SU-DHL-6 (cell line): ENCODE data around the gene PLAAT5.

Experiments
- H2AFZ ChIP-seq: fragments of 200-600 bp; sonication (generic); 2 replicates; pipeline ENCODE4 v1.6.1; 2014; ENCODE audit warnings: low read depth, mild to moderate bottlenecking, moderate library complexity, mixed read lengths, antibody characterized with exemption, low read length; ENCODE audit not compliant: severe bottlenecking
- H3F3A ChIP-seq: fragments of 200-600 bp; shearing (Covaris generic); 2 replicates; pipeline ENCODE4 v1.6.0; 2016; ENCODE audit warnings: antibody characterized with exemption, mild to moderate bottlenecking; ENCODE audit not compliant: insufficient read depth
- H3K27ac ChIP-seq: fragments of 200-600 bp; sonication (generic); 2 replicates; pipeline ENCODE4 v1.5.1; 2016; ENCODE audit warnings: low read depth, mild to moderate bottlenecking, low read length, moderate library complexity, mixed read lengths
- H3K27me3 ChIP-seq: fragments of 200-600 bp; sonication (generic), shearing (Covaris generic); 2 replicates; pipeline ENCODE4 v1.6.0; 2014; ENCODE audit warnings: mild to moderate bottlenecking, low read length
- H3K36me3 ChIP-seq: fragments of 200-600 bp; sonication (generic); 2 replicates; pipeline ENCODE4 v1.6.1; 2014; ENCODE audit warnings: mild to moderate bottlenecking, low read length, mixed read lengths
- H3K4me2 ChIP-seq: fragments of 300-600, 200-600 bp; shearing (Covaris generic), sonication (generic); 2 replicates; pipeline ENCODE4 v1.6.0; 2014; ENCODE audit warnings: low read length, low read depth, mild to moderate bottlenecking; ENCODE audit not compliant: poor library complexity, severe bottlenecking
- H3K4me3 ChIP-seq: fragments of 200-600 bp; sonication (generic); 2 replicates; pipeline ENCODE4 v1.5.1; 2014; ENCODE audit warnings: antibody characterized with exemption, low read length, mild to moderate bottlenecking, mixed read lengths; ENCODE audit not compliant: insufficient read depth, poor library complexity, severe bottlenecking
- H3K79me2 ChIP-seq: fragments of 200-600 bp; sonication (generic); 2 replicates; pipeline ENCODE4 v1.6.1; 2014; ENCODE audit warnings: mild to moderate bottlenecking, low read length, moderate library complexity; ENCODE audit not compliant: insufficient read depth
- H3K9ac ChIP-seq: fragments of 200-600 bp; sonication (generic); 2 replicates; pipeline ENCODE4 v1.7.0; 2014; ENCODE audit warnings: mild to moderate bottlenecking, low read length
- H3K9me2 ChIP-seq: fragments of 200-600 bp; sonication (generic); replicated peaks from 2 replicates; pipeline ENCODE4 v1.6.1; 2014; ENCODE audit warnings: low read length; ENCODE audit not compliant: insufficient read depth
- H3K9me3 ChIP-seq: fragments of 200-600 bp; sonication (generic); 2 replicates; pipeline ENCODE4 v1.6.1; 2014; ENCODE audit warnings: low read length, mixed read lengths; ENCODE audit not compliant: insufficient read depth
- H4K20me1 ChIP-seq: fragments of 200-600 bp; sonication (generic); 2 replicates; pipeline ENCODE4 v1.6.1; 2014; ENCODE audit warnings: low read depth, mild to moderate bottlenecking, antibody characterized with exemption, low read length, moderate library complexity, mixed read lengths
- EZH2phosphoT487 ChIP-seq: fragments of 200-600 bp; sonication (generic), shearing (Covaris generic); conservative IDR thresholded peaks from 2 replicates; pipeline ENCODE4 v1.6.1; 2018; ENCODE audit warnings: mild to moderate bottlenecking, antibody characterized with exemption, low read length, moderate library complexity, mixed read lengths
- TF ChIP-seq, protein P1 (sequence below): fragments of 200-600 bp; sonication (generic); IDR thresholded peaks from one replicate; pipeline ENCODE4 v1.5.1; 2017; ENCODE audit warnings: antibody characterized with exemption, mild to moderate bottlenecking, low read length, moderate library complexity; ENCODE audit not compliant: insufficient read depth, poor library complexity, severe bottlenecking

Gene PLAAT5

DNA sequence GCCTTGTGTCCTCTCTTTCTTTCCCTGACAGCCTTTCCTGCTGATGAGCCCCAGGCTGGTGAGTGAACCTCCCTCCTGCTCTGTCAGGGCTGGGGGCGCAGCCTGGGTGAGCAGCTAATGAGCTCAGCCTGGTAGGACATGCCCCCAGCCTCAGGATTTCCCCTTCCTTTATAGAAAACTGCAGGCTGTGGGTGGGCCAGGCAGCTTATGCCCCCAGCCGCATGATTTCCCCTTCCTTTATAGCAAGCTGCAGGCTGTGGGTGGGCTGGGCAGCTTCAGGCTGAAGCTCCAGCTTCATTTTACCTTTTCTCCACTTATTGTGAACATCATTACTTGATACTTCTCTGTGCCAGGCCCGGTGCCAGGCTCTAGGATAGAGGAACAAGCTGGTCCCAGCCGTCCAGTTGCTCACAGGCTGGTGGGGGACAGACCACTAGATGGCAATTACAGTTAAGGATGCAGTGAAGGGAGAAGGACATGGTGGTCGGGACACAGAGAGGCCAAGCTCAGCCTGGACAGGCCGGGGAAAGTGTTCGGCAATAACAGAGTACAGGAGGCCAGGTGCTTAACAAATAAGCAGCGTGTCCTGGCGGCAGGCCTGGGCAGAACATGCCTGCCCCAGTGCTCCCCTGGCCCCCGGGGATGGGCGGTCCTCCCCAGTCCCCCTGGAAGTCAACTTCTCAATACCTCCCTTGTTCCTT, 20.2 kb upstream of the PLAAT5 start:
- Histone ChIP-seq H2AFZ (no peak overlapping the region), H3K4me2 (no peak overlapping the region), H3K27me3 (no peaks in the 10 kb centered on the region), H3K4me3 (no peak overlapping the region), H3K9me2 (no peaks in the 10 kb centered on the region), H4K20me1 (no peaks in the 10 kb centered on the region), H3K9me3 (no peaks in the 10 kb centered on the region), H3F3A (no peaks in the 10 kb centered on the region), H3K79me2 (no peaks in the 10 kb centered on the region), H3K27ac (no peak overlapping the region), H3K36me3 (no peaks in the 10 kb centered on the region), H3K9ac (no peak overlapping the region)
- TF ChIP-seq, protein P1, sequence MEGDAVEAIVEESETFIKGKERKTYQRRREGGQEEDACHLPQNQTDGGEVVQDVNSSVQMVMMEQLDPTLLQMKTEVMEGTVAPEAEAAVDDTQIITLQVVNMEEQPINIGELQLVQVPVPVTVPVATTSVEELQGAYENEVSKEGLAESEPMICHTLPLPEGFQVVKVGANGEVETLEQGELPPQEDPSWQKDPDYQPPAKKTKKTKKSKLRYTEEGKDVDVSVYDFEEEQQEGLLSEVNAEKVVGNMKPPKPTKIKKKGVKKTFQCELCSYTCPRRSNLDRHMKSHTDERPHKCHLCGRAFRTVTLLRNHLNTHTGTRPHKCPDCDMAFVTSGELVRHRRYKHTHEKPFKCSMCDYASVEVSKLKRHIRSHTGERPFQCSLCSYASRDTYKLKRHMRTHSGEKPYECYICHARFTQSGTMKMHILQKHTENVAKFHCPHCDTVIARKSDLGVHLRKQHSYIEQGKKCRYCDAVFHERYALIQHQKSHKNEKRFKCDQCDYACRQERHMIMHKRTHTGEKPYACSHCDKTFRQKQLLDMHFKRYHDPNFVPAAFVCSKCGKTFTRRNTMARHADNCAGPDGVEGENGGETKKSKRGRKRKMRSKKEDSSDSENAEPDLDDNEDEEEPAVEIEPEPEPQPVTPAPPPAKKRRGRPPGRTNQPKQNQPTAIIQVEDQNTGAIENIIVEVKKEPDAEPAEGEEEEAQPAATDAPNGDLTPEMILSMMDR: no peak
- no peak for TF ChIP-seq EZH2phosphoT487

DNA sequence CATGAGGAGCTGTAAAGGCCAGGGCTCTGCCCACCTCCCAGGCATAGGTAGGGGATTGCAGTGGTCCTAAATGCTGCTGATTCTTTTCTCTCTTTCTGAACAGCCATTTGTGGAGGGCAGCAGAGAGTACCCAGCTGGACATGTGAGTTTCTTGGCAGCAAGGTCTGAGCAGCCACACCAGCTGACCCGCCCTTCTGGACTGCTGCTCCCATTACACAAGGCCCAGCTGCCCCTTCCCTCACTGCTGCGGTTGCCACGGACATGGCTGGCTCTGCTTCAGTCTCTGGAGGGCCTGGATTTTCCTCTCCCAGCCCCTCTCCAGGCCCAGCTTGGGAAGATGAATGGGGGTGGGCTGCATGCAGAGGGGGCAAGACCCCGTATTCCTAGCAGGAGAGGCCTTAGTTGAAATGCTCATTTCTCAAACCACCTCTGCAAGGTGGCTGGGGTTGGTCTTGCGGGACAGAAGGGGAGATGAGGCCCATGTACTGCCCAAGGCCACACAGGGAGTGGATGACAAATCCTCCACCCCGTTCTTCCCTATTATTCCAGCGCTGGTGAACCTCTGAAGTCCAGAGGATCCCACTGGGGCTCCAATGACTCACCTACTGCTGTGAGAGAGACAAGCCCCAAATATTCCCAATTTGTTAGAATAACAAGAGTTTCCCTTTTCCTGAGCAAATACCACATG, 19.5 kb upstream of the PLAAT5 start:
- Histone ChIP-seq H3K9me3 (no peaks in the 10 kb centered on the region), H3K4me2 (no peak overlapping the region), H2AFZ (no peak overlapping the region), H3K9me2 (no peaks in the 10 kb centered on the region), H4K20me1 (no peaks in the 10 kb centered on the region), H3K4me3 (no peak overlapping the region), H3K27me3 (no peaks in the 10 kb centered on the region), H3K79me2 (no peaks in the 10 kb centered on the region), H3K36me3 (no peaks in the 10 kb centered on the region), H3K9ac (no peak overlapping the region), H3F3A (no peaks in the 10 kb centered on the region), H3K27ac (no peak overlapping the region)
- TF ChIP-seq EZH2phosphoT487: no peak
- TF ChIP-seq, protein P1: no peak

DNA sequence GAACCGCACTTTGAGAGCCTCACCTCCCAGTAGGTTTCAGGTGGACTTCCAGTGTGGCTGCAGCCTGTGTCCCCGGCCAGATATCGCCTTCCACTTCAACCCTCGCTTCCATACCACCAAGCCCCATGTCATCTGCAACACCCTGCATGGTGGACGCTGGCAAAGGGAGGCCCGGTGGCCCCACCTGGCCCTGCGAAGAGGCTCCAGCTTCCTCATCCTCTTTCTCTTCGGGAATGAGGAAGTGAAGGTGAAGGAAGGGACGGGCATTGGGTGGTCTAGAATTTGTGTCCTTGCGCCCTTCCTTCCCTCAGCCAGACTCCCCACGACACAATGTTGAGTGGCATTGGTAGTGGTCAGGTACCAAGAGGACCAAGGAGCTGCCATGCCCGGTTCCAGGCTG, 17.8 kb upstream of the PLAAT5 start:
- TF ChIP-seq, protein P1: no peak
- TF ChIP-seq EZH2phosphoT487: no peak

More for the DNA sequence above, 17.8 kb upstream of the PLAAT5 start:
- no peaks in the 10 kb centered on the region for H3K9me2 ChIP-seq
- no peaks in the 10 kb centered on the region for H3F3A ChIP-seq
- H3K9me3 ChIP-seq: no peaks in the 10 kb centered on the region
- no peak overlapping the region for H3K27ac ChIP-seq
- no peak overlapping the region for H2AFZ ChIP-seq
- no peaks in the 10 kb centered on the region for H3K27me3 ChIP-seq
- no peak overlapping the region for H3K4me3 ChIP-seq
- no peaks in the 10 kb centered on the region for H3K36me3 ChIP-seq
- H3K79me2 ChIP-seq: no peaks in the 10 kb centered on the region
- no peak overlapping the region for H3K9ac ChIP-seq
- no peak overlapping the region for H3K4me2 ChIP-seq
- no peaks in the 10 kb centered on the region for H4K20me1 ChIP-seq
